GM21619 (cell line): Measurements from ENCODE around the gene MAPRE2.

Experiments used
- ATAC-seq: cut with Tn5 transposase; IDR thresholded peaks from one replicate; pipeline ENCODE4 v1.9.1; 2021; ENCODE audit not compliant: unreplicated experiment

MAPRE2 gene

GRCh38 chr18:35118641-35119040, 77.4 kb downstream of the MAPRE2 start:
- no peak for ATAC-seq

GRCh38 chr18:35121038-35121437, 79.8 kb downstream of the MAPRE2 start:
- ATAC-seq, result no peak

- ATAC-seq, result no peak
These were observed 80.3 kb downstream of the MAPRE2 start for GRCh38 chr18:35121531-35121930.

DNA sequence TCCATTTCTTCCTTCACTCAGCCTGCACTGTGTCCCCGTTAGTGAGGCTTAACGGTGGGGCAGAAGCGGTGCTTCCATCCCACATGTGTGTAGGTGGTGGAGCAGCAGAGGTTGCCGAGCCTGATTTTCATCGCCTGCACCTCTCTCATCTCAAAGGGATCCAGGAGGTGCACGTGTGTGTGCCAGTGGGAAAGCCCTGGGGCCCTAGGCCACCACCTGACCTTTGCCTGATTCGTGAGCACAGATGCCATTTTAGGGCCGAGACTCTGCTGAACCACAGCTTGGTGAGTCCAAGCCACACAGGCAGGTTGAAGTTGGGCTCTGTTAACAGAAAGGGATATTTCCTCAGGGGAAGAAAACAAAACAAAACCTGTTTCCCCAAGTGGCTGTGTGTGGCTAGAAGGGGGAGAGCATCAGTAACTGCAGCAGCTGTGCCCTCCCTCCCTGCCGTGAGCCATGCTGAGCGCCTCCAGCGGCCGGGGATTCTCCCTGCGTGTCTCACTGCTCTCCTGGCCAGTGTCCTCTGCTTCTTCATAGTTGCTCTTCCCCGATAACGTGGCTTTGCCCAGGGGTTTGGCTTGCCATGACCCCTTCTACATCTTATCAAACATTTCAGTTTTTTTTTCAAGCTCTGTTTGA, 81.5 kb downstream of the MAPRE2 start:
- ATAC-seq, result no peak

GRCh38 chr18:35123811-35124210, 82.6 kb downstream of the MAPRE2 start:
- ATAC-seq, result no peak

DNA sequence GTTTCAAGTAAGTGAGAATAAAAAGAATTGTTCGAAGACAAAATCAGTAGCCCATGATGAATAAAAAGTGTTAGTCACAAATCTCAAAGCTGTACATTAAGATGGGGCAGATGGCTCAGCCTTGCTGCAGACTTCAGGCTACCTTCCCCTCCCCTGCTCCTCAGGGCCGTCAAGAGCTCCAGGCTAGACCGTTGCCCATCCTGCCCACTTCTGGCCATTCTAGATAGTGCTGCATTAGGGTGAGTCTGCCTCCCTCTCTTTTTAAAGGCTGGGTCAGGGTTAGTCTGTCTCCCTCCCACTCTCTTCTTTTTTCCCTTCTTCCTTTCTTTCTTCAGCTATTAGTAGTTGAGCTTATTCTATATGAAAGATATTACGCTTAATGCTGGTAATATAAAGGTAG, 86.0 kb downstream of the MAPRE2 start:
- ATAC-seq, result no peak

- ATAC-seq, result no peak
These were observed 87.5 kb downstream of the MAPRE2 start for GRCh38 chr18:35128675-35129074.

- no peak for ATAC-seq
These were observed 89.0 kb downstream of the MAPRE2 start for GRCh38 chr18:35130236-35130635.

DNA sequence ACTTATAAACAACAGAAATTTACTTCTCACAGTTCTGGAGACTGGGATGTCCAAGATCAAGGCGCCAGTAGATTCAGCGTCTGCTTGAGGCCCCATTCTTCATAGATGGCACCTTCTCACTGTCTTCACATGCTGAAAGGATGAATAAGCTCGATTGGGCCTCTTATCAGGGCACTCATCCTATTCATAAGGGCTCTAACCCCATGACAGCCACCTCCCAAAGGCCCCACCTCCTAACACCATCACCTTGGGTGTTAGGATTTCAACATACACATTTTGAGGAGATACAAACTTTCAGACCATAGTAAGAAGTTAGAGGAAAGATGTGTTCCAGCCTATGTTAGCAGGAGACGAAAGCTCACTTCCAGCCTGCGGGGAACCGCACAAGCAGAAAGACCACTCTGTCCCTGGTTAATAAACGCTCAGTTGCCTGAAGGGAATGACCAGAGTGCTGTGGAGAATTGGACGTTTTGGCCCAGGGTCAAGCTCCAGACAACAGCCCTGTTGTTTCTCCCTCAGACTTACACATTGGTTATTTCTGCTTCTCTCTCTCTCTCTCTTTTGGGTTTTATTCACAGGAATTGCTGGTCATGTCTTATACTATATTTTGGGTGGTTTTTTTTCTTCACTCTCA, 90.3 kb downstream of the MAPRE2 start:
- ATAC-seq, result no peak

DNA sequence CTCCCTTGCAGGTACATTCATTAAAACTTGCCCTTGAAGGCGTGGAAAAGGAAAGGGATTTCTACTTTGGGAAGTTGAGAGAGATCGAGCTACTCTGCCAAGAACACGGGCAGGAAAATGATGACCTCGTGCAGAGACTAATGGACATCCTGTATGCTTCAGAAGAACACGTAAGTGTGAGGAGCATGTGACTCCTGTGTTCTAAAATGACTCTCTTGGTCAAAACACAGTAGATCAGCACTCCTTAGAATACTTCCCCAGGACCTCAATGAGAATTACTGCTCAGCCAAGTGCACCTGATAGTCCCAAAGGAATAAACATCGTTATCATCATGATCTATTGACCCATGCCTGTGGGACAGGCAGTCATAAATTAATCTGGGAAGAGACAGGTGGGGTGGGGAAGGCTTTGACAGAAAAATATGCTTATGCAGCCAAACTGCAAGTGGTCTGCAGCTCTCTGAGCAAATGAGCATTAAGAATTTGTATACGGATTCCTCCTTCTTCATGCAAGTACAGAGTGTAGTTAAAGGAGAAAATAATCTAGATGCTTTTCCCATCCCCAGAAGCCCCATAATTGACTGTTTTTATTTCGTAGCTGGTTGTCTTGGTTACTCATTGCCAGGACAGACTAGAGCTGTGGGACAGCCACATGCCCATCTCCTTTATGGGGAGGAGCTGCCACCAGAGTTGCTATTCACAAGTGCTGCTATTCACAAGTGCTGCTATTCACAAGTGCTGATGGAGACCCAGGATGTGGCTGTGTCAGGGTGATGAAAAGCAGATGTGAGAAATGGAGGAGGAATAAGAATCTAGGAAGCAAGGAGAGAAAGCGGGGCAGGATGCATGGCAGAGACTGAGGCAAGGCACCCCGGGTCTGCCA, 91.0 kb downstream of the MAPRE2 start:
- no peak for ATAC-seq

GRCh38 chr18:35134190-35134730, 93.0 kb downstream of the MAPRE2 start:
- ATAC-seq, result no peak

DNA sequence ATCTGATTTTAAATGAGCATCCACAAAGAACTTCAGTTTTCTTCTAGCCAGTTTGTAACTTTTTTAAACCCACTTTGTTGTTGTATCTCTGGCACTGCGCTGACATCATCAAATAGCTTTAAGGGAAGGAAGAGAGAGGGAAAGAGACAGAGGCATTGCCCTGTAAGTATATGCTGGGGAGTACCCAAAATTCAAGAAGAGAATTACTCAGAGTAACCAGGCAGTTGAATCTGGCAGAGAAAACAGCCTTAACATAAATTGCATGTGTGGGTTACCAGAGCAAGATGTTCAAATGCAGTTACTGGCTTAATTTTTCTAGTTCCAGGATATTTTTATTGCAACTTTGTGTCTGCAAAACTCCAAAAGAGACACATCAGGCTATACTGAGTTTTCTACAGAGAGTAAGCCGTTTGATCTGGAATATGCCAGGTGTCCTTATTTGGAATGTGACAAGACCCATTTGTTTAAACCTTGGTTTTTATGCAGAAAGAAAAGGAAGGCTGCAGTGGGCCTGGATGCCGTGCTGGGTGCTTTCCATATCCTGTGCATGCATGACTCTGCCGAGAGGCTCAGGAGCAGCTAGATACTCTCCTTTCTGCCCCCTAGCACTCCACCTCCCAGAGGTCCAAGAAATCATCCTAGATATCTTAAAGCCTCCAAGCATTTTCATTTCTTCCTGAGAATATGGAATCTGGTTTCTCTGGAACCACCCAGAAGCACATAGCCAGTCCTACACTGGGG, 93.7 kb downstream of the MAPRE2 start:
- no peak for ATAC-seq

GRCh38 chr18:35136248-35136647, 95.0 kb downstream of the MAPRE2 start:
- ATAC-seq, result no peak

GRCh38 chr18:35136885-35137284, 95.7 kb downstream of the MAPRE2 start:
- ATAC-seq, result no peak

- ATAC-seq, result no peak
These were observed 96.4 kb downstream of the MAPRE2 start for GRCh38 chr18:35137632-35138031.

- ATAC-seq, result no peak
These were observed 97.6 kb downstream of the MAPRE2 start for GRCh38 chr18:35138773-35139172.

DNA sequence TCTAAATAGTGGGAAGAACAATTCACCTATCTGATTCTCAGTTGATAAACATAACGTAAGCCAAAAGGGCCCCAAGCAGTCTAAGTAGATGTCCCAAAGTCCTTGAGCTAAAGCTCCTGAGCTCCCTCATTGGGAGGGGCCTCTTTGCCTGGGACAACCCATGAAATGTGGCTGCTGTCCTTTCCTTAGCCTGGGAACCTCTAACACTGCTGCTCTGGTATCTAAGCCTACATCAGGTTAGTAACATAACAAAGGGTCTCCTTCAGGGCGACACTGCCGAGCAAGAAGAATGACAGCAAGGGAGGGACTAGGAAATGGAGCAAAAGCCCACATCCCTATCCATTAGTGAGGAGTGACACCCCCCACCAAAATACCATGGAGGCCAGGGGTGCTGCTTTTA, 98.3 kb downstream of the MAPRE2 start:
- ATAC-seq, result no peak

- ATAC-seq, result no peak
These were observed 99.9 kb downstream of the MAPRE2 start for GRCh38 chr18:35141077-35141476.

DNA sequence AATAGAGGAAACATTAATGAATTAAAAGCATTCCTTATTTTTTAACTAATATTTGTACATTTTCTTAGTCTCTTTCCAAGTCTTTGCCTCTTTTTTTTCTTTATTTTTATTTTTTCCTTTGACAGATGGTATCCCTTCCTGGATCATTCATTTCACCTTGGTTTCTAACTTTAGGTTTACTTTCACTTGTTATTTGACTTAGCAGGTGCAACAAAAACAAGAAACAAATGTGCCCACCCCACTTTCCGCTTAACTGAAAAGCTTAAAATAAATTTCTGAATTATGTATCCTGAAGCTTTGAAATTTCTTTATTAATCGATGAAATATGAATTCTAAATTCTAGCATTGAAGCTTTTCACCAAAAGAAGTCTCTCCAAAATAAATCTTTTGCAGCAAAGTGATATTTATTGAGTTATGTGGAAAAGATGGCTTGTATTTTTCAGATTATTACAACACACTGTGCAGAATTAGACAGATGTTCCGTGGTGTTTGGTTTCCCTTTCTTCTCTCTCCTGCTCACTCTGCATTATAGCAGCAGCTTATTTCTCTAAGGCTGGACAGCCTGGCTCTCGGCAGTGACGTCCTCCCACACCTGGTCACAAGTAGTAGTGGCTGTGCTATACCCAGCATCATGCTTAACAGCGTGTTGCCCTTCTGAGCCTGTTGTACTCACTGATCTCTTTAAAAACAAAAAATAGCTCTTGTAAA, 100.5 kb downstream of the MAPRE2 start:
- no peak for ATAC-seq

DNA sequence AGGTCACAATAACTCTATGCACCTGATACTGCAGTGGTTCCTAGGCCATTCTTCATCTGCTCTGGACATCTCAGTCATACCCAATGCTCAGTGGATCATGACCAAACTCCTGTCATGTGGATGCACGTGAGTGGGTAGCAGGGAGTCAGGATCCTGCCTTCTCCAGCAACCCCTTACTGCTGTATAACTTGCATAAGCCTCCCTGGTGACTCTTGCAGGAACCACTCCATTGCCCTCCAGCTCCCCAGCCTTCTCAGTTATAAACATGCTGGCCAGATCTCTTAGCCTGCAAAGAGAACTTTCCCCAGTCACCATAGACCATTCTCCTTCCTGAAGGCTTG, 101.0 kb downstream of the MAPRE2 start:
- no peak for ATAC-seq
